SW 1271 (cell line): ENCODE results near the gene MYO18A.

Source experiments
- DNase-seq, 2 experiments: peaks; one replicate each; lab custom pipeline; 2025; lab: John Stamatoyannopoulos, UW

MYO18A gene

GRCh38 chr17:29032857-29033197, 147.4 kb downstream of the MYO18A start:
- DNase-seq, result no peak

DNA sequence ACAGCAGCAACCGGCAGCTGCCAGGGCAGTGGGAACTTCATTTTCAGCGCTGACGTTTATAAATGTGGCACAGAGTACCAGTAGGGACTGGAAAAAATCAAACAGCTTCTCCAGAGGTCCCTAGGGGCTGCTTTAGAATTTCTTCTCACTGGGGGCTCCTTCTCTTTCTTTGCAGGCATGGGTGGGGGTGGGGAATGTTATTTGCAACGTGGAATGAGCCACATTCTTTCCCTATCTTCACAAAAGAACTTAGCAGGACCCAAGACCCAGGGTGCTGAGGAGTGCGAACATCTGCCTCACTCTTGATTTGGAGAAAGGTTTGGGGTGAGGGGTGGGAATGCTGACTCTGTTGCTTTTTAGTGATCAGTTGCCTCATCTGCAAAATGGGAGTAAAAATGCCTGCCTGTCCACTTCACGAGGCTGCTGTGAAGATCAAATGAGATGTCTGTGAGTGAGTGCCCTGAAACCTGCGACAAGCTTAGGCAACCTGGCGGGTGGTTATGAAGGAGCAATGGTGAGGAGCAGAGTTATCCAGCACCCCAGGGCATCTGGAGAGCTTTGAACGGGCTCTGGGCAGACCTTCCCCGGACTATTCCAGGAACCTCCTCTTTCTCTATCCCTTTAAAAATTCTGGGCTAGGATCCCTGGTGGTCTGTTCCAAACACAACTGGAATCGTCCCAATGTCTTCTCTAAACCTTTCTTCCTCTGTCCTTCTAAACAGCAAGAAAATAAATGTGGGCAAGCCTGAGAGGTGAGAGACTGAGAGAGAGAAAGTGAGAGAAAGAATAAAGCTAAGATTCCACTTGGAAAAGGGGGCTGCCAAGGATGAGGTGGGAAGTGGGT, 148.0 kb downstream of the MYO18A start:
- no peak for DNase-seq

- DNase-seq, result no peak
Observed at GRCh38 chr17:29031488-29031887, 148.7 kb downstream of the MYO18A start.

DNA sequence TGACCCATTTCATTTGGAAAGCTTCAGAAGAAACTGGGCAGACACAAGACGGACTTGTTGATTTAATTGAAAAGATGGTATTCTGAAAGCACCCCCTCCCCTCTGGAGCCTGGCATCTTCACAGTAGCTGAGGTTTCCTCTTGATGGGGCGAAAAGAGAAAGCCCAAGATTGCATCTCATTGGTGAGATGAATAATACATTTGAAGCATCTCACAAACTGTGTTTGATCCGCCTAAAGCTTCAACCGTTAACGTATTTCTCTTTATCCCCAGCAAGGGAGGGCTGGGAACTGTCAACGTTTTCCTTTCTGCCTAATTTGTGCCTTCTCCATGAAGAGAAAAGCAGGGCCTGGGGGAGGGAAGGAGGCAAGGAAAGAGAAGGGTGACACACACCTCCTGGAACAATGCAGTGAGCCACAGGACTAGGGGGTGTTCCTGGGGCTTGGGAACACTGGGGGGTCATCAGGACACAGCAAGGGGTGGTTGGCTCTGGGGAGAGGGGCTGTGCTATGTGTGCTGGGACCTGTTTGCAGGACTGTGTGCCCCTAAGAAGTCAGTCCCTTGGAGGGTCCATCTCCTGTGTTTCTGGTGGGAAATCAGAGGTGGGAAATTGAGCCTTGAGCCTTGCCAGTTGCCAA, 155.8 kb downstream of the MYO18A start:
- DNase-seq, result no peak

DNA sequence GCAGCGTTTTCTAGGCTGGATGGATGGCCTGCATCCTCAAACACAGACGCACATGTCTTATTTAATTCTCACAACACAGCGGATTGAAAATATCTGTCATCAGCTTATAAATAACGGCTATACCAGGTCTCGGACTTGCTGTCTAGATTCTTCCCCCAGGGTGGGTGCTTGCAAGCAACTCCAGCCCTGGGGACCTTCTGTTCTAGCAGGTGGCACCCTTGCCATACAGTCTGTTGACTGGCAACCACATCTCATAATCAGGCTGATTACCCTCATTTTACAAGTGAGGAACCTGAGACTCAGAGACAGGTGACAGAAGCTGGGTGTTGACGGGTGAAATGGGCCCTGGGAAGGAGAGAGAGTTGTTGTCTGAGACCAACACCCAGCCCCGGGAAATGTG, 158.1 kb downstream of the MYO18A start:
- DNase-seq, result no peak

GRCh38 chr17:29021226-29021625, 159.0 kb downstream of the MYO18A start:
- no peak for DNase-seq
